Stimulated activated CD8-positive, alpha-beta memory T cell treated with anti-CD3 and anti-CD28 coated beads, Interleukin-12 subunit alpha, Interleukin-12 subunit beta, amount 100 ng/mL, for 1 hour (primary cell): Measurements from ENCODE around the gene E2F3.
"Not testable (repeated sequence)": the region's sequence is repeated elsewhere in the genome, so short reads cannot be mapped to it uniquely, and the experiment has no call there.

Experiments
- DNase-seq: peaks from one replicate; pipeline ENCODE4 v3.0.0-alpha.2; 2020; ENCODE audit warnings: low read depth

E2F3 gene

GRCh38 chr6:20467437-20467836, 65.8 kb downstream of the E2F3 start:
- no peak for DNase-seq

DNA sequence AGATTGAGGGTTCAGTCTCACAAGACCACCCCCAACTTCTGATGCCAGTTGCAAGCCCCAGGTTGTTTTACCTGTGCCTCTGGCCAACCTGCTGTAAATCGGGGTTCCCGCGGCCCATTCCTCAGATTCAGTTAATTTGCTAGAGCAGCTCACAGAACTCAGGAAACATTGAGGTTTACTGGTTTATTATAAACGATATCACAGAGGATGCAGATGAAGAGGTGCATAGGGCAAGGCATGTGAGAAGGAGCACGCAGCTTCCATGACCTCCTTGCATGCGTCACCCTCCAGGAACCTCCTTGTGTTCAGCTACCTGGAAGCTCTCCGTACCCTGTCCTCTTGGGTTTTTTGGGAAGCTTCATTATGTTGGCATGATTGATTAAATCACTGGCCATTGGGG, 66.5 kb downstream of the E2F3 start:
- DNase-seq, result no peak

DNA sequence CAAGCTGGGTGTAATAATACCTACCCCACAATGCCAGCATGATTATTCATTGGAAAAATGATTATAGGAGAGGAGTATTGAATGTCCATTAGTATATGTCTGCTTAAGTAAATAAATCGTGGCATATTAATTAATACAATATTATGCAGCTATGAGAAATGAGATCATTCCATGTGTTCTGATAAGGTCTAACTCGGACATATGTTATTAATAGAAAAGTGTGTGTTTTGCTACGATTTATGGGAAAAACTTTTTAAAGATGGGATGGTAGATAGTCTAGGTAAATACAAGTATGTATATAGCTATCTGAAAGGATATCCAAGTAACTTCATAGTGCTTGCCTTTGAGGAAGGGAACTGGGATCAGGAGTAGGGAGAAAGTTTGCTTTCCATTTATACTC, 71.1 kb downstream of the E2F3 start:
- no peak for DNase-seq

DNA sequence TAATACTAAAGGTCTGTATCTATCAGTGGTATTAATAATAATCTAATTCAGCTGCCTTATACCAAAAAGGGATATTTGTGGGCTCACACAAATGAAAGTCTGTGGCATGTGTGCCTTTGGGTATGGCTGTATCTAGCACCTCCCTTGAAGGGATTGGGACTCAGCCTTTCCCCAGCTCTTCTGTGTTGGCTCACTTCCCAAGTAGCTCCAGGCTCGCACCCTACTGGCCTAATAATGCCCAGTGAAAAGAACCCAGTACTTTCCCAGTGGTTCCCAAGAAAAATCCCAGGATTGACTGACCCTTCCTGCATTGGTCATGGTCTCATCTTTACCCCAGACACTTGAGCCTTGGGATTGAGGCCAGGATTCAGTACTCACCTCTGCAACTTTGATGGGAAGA, 71.8 kb downstream of the E2F3 start:
- DNase-seq, result no peak

GRCh38 chr6:20474874-20475542, 73.3 kb downstream of the E2F3 start:
- DNase-seq, result no peak

- DNase-seq, result no peak
Observed at GRCh38 chr6:20476501-20477043, 74.9 kb downstream of the E2F3 start.

- DNase-seq, result no peak
Observed at GRCh38 chr6:20477485-20477884, 75.8 kb downstream of the E2F3 start.

GRCh38 chr6:20479060-20479459, 77.4 kb downstream of the E2F3 start:
- no peak for DNase-seq

- no peak for DNase-seq
Observed at GRCh38 chr6:20479526-20479925, 77.8 kb downstream of the E2F3 start.

- DNase-seq, result no peak
Observed at GRCh38 chr6:20481281-20481680, 79.6 kb downstream of the E2F3 start.

DNA sequence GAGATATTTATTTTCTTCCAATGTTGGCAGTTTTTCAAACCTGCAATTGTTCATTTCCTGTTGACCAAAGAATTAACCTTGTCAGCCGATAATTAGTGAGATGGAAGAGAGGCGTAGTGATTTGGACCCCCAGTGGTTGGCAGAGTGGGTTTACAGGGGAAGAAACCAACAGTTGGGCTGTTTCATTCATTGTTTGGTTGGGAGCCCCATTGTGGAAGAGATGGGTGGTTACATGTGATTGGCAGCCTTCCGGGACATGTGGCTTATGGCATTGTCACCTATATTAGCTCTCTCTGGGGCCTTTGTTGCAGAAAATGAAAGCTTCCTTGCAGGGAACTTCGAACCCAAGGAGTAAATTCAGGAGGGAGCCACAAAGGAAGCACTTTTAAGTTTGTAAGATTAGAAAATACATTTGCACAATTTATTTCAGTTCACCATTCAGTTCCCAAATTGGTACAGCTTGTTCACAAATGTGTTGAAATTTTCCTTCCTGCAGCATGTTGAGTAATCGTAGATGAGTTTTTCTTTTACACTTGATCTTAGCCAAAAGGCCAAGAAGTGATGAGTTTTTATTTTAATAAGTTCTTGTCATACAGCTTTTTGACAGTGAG, 82.3 kb downstream of the E2F3 start:
- no peak for DNase-seq

GRCh38 chr6:20486641-20487040, 85.0 kb downstream of the E2F3 start:
- no peak for DNase-seq

DNA sequence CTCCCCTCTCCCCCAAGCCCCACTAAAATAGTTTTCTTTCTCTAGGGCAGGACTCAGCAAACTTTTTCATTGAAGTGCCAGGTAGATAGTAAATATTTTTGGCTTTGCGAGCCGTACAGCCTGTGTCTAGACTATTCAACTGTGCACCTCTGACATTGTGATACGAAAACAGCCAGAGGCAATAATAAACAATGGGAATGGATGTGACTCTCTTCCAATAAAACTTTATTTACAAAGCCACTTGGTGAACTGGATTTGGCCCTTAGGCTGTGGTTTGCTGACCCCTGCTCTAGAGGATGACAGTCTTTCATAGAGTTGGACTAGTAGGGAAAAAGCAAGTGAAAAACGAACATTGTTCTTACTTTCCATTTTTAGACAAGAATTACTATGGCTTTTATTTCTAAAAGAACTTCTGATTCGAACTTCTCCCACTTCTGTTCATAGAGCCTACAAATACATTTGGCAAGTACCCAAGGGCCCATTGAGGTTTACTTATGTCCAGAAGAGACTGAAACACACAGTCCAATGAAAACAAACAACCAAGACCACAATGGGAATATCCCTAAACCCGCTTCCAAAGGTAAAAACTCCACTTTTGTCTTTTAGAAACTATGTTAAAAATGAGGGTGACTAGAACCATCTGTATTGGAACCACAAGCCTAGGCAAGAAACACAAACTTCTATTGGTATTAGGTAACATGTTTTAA, 86.1 kb downstream of the E2F3 start:
- no peak for DNase-seq

GRCh38 chr6:20490591-20490990, 88.9 kb downstream of the E2F3 start:
- no peak for DNase-seq

DNA sequence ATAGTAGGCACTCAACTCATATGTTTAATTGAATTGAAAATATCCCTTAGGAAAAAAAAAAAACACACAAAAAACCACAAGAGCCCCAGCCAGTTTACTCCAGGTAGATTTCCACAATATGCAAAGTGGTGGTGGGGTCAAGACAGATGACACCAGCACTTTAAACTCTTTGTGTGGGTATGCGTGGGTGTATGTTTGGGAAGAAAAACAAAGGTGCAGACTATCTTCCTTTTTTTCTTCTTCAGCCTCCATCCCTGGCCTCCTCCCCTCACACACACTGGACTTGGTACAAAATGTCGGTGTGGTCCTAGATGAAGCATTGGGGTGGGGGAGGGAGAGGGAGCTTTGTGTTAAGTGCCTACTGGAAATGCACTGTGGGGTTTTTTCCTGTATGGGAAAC, 90.4 kb downstream of the E2F3 start:
- DNase-seq, result no peak

GRCh38 chr6:20497216-20498040, 95.7 kb downstream of the E2F3 start:
- DNase-seq, result no peak

GRCh38 chr6:20498041-20498385, 96.3 kb downstream of the E2F3 start:
- no peak for DNase-seq

DNA sequence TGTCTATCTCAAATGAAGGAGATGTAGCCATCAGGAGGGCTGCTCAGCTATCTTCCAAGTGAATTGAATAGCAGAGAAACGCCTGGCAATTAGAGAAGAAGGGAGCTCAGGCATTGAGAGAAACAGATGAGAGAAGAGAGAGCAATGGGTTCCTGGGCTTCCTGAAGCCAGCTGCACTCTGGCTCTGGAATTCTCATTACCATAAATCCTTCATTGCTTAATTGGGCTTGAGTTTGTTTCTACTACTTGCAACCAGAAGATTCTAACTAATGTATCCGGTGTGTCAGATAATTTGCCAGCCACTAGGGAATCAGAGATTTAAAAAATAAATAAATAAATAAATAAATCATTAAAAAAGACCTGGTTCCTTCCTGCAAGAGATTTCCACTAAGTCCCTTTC, 107.5 kb downstream of the E2F3 start:
- no peak for DNase-seq

GRCh38 chr6:20511852-20512251, 110.2 kb downstream of the E2F3 start:
- DNase-seq, result no peak

DNA sequence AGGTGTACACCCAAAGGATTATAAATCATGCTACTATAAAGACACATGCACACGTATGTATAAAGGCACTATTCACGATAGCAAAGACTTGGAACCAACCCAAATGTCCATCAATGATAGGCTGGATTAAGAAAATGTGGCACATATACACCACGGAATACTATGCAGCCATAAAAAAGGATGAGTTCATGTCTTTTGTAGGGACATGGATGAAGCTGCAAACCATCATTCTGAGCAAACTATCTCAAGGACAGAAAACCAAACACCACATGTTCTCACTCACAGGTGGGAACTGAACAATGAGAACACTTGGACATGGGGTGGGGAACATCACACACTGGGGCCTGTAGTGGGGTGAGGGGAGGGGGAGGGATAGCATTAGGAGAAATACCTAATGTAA, 123.5 kb downstream of the E2F3 start:
- DNase-seq, result not testable (repeated sequence)

DNA sequence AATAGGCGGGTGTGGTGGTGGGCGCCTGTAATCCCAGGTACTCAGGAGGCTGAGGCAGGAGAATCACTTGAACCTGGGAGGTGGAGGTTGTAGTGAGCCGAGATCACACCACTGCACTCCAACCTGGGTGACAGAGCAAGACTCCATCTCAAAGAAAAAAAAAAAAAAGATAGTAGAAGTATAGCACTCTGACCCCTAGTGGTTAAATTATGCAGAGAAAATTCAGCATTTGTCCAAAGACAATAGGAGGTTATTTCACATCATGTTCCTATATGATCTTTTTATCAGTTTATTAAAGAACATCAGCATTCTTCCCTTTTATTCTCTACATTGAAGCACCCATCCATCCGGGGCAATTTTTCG, 127.4 kb downstream of the E2F3 start:
- not testable (repeated sequence) for DNase-seq

DNA sequence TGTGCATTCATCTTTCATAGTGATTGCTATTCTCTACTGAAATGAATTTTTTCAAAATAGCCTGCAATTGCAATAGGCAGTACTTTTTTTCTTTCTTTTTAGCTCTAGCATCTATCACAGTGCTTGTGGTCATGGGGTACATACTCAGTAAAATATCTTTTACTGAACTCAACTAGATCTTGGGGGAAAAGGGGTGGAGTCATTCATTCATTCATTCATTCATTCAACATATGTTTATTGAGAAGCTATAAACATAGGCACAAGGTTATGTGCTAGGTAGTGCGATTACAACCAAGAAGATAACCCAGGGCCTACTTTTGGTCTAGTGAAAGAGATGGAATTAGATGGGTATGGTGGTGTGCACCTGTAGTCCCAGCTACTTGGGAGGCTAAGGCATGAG, 131.2 kb downstream of the E2F3 start:
- DNase-seq, result no peak
